Stimulated activated CD8-positive, alpha-beta memory T cell treated with anti-CD3 and anti-CD28 coated beads, Interleukin-15, amount 100 ng/mL, for 4 hours (primary cell): Measurements from ENCODE around the gene TEX264.
"Not testable (repeated sequence)": the region's sequence is repeated elsewhere in the genome, so short reads cannot be mapped to it uniquely, and the experiment has no call there.

Experiments used
- DNase-seq, 2 donors: peaks; one replicate each; pipeline ENCODE4 v3.0.0-alpha.2; 2020; ENCODE audit warnings: low read depth in 2 of 2

Gene TEX264

GRCh38 chr3:51715231-51715976, 44.4 kb downstream of the TEX264 start:
- no peak for DNase-seq

GRCh38 chr3:51715977-51716294, 44.9 kb downstream of the TEX264 start:
- DNase-seq, result no peak

- no peak for DNase-seq
Observed at GRCh38 chr3:51716805-51717204, 45.8 kb downstream of the TEX264 start.

GRCh38 chr3:51717446-51717845, 46.4 kb downstream of the TEX264 start:
- no peak for DNase-seq

GRCh38 chr3:51717947-51718346, 46.9 kb downstream of the TEX264 start:
- DNase-seq, result no peak

GRCh38 chr3:51718547-51719409, 47.7 kb downstream of the TEX264 start:
- no peak for DNase-seq

- no peak for DNase-seq
Observed at GRCh38 chr3:51719410-51720025, 48.5 kb downstream of the TEX264 start.

- no peak for DNase-seq
Observed at GRCh38 chr3:51720292-51721061, 49.4 kb downstream of the TEX264 start.

- no peak for DNase-seq
Observed at GRCh38 chr3:51721062-51721745, 50.2 kb downstream of the TEX264 start.

GRCh38 chr3:51722362-51722761, 51.3 kb downstream of the TEX264 start:
- no peak for DNase-seq

- no peak for DNase-seq
Observed at GRCh38 chr3:51727500-51727899, 56.4 kb downstream of the TEX264 start.

GRCh38 chr3:51729042-51729633, 58.1 kb downstream of the TEX264 start:
- no peak for DNase-seq

GRCh38 chr3:51733859-51734571, 63.0 kb downstream of the TEX264 start:
- no peak for DNase-seq

GRCh38 chr3:51734572-51734907, 63.5 kb downstream of the TEX264 start:
- no peak for DNase-seq

- DNase-seq, result no peak
Observed at GRCh38 chr3:51735039-51735438, 64.0 kb downstream of the TEX264 start.

GRCh38 chr3:51735950-51736349, 64.9 kb downstream of the TEX264 start:
- DNase-seq, result no peak

GRCh38 chr3:51739110-51739509, 68.1 kb downstream of the TEX264 start:
- DNase-seq, result no peak

GRCh38 chr3:51742320-51742719, 71.3 kb downstream of the TEX264 start:
- not testable (repeated sequence) for DNase-seq

- not testable (repeated sequence) for DNase-seq
Observed at GRCh38 chr3:51742978-51743377, 71.9 kb downstream of the TEX264 start.

- DNase-seq, result no peak
Observed at GRCh38 chr3:51747840-51748239, 76.8 kb downstream of the TEX264 start.
